HG03139 (cell line): Measurements from ENCODE around the gene SLC12A8.

Experiments used
- ATAC-seq: cut with Tn5 transposase; IDR thresholded peaks from one replicate; pipeline ENCODE4 v1.9.1; 2021; ENCODE audit not compliant: unreplicated experiment

Gene SLC12A8

DNA sequence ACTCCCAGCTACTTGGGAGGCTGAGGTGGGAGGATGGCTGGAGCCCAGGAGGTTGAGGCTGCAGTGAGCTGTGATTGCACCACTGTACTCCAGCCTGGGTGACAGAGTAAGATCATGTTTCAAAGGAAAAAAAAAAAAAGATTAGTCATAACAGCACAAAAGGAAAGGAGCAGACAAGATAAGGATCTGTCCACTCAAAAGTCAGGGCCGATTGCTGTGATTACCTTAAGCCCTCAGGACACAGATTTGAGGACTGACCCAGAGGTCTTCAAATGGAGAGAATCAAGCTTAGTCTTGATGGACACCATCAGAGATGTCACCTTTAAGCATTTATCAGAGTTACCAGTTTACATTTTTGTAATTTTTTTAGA, 132.9 kb downstream of the SLC12A8 start:
- ATAC-seq: no peak

GRCh38 chr3:125078951-125079674, 133.4 kb downstream of the SLC12A8 start:
- no peak for ATAC-seq

DNA sequence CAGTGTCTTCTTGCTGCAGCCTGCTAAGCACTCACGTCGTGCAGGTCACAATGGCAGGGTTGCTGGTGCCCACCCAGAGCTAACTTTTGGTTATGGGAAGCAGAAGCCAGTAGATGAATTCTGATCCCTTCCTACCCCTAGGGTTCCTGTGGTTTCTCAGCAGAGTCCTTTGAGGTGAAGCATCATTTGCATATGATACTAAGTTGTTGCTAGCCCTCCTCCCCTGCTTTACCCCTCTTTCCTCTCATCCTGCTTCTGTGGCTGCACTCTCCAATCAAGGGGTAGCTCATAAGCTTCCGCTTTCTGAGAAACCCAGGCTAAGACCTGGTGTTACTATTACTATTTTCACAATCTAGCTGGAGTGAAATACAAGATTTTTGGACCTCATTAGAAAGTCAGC, 134.7 kb downstream of the SLC12A8 start:
- no peak for ATAC-seq

GRCh38 chr3:125076464-125076863, 136.1 kb downstream of the SLC12A8 start:
- no peak for ATAC-seq

DNA sequence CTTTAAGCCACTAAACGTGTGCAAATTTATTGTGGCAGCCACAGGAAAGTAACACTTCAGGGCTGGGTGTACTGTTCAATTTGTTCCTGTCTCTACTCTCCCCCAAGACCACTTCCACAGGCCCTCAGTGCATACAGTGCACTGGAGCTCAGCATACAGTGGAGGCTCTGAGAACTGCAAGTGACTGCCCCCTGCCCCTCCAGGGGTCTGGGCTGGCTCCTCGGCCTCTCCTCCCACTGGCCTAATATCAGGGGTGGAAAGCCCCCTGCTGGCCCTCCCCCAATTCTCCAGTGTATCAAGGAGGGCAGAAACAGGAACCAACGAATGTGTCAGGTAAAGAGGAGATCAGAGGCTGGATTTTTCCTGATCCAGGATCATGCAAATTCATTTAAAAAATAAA, 136.8 kb downstream of the SLC12A8 start:
- no peak for ATAC-seq

GRCh38 chr3:125073390-125073905, 139.1 kb downstream of the SLC12A8 start:
- no peak for ATAC-seq

- no peak for ATAC-seq
Observed at GRCh38 chr3:125072749-125073389, 139.7 kb downstream of the SLC12A8 start.

DNA sequence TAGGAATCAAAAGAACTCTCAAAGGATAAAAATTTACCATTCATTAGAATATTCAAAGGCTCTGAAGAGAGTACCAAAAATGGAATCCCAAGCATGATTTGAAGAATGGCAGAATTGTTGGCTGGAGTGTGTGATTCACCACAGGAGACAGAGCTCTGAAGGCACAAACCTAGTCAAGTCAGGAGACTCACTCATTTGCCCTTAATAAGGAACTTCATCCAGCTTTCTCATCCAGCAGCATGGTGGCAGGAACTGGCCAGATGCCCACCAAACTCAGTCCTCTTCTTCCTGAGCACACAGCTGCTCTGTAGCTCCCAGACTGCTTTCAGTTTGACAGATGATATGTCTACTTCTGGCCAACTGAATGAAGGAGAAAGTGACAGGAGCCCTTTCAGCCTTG, 140.2 kb downstream of the SLC12A8 start:
- ATAC-seq: no peak

DNA sequence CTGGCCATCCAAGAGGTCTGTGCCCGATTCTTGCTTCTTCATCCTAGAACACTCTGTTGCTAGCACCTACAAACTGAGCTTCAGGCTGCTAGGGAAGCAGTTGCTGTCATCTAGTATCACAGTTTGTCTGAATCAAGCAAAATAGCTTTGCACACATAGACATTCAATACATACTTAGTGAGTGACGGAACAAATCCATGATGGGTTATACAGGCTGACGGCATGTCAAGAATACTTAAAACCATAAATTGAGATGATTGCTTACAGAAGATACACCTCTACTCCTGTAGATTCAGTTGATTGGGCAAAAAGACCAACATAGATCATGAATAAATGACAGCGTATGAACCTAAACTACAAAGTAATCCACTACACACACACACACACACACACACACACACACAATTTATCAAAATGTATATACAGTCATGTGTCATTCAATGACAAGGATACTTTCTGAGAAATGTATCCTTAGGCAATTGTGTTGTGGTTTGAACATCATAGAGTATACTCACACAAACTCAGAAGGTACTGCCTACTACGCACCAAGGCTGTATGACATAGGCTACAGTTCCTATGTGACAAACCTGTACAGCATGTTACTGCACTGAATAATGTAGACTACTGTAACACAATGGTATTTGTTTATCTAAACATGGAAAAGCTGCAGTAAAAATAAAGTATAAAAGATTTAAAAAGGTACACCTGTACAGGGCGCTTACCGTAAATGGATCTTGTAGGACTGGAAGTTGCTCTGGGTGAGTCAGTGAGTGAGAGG, 142.4 kb downstream of the SLC12A8 start:
- no peak for ATAC-seq

GRCh38 chr3:125069452-125069851, 143.1 kb downstream of the SLC12A8 start:
- ATAC-seq: no peak

DNA sequence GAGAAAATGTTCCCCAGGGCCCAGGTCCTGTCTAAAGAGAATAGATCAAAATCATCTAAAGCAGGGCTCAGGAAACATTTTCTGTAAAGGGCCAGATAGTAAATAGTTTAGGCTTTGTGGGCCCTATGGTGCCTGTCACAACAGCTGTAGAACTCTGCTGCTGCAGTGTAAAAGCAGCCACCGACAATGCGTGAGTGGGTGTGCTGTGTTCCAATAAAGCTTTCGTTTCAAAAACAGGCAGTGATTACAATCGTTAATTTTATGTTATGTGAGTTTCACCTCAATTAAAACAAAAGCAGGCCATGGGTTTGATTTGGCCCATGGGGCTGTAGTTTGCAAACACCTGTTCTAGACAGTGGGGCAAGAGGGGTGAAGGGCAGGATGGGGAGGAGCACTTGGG, 144.3 kb downstream of the SLC12A8 start:
- no peak for ATAC-seq

DNA sequence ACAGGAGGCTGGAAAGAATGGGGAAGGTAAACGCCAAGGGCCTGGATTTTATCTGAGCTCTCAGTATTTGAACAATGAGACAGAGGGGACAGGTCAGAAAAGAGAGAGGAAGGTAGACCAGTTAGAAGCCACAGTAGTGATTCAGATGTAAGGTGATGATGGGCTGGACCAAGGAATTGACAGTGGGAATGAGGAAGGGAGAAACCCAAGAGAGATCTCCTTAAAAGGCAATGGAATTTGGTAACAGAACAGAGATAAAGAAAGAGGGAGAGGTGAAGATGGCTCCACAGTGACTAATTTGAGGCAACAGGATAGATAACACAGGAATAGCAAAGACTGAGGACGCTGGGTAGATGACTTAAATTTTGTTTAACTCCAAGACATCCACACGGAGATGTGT, 145.3 kb downstream of the SLC12A8 start:
- no peak for ATAC-seq

GRCh38 chr3:125062904-125063618, 149.5 kb downstream of the SLC12A8 start:
- no peak for ATAC-seq

GRCh38 chr3:125061646-125062045, 150.9 kb downstream of the SLC12A8 start:
- no peak for ATAC-seq

GRCh38 chr3:125061170-125061569, 151.4 kb downstream of the SLC12A8 start:
- ATAC-seq: no peak

DNA sequence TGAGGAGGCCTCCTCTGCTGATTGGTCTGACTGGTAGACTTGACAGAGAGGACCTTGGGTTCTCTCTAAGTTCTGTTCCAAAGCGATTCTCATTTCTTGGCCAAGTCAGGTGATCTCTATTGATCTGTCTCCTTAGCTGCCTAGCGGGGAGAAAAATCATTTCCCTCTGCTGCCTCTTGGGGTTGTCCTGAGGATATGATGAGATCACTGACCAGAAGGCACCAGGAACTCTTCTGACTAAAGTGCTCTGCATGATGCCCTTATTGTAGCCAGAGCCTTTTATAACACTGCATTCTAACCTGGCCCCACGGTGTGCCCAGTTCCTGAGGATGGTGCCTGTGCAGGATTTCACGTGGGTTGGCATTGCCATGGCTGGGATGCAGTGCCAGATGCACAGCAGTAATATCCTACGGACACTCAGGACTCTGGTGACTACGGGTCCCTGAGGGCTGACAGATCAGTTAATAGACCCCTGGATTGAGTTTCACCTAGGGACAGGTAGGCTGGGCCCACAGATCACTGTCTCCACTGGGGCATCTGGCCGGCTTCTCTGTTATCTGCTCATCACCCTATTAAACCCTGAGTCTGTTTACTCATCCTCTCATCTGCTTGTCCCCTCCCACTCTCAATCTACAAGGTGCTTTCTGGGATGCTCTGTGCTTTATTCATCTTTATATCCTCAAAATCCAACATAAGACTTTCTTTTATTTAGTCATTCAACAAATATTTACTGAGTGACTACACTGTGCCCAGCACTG, 152.9 kb downstream of the SLC12A8 start:
- no peak for ATAC-seq

DNA sequence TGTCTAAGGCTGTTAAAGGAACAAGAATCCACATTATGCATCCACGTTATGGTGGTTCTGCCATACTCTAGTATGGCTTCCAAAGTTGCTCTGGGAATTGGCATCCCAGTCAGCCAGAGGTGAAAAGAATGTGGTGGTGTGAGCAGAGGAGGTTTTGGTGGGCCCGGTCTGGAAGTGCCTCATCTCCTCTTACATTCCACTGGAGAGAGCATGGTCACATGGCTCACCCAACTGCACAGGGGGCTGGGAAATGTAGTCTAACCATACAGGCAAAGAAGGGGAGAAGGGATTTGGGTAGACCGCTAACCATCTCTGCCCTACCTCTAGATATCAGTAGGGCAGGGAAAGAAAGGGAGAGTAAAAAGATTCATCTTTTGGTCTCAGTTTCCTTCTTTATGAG, 153.6 kb downstream of the SLC12A8 start:
- ATAC-seq: no peak

- ATAC-seq: no peak
Observed at GRCh38 chr3:125058529-125058928, 154.0 kb downstream of the SLC12A8 start.

- ATAC-seq: no peak
Observed at GRCh38 chr3:125057186-125057850, 155.2 kb downstream of the SLC12A8 start.
